CD14-positive monocyte (primary cell): ENCODE data around the gene ZNF385C. TPM values are rescaled to one million over a fixed set of nuclear protein-coding genes. Genes with fewer than 3 reads are reported as not detected.

Source experiments
- DNase-seq, 3 donors: peaks; one replicate each; pipeline ENCODE4 v3.0.0-alpha.2; 2011 to 2022
- H2AFZ ChIP-seq: 2 replicates; pipeline ENCODE4 v1.6.0; 2012; ENCODE audit warnings: mild to moderate bottlenecking, low read depth, low read length, inconsistent platforms; ENCODE audit not compliant: insufficient read depth, poor library complexity, severe bottlenecking
- H3K27ac ChIP-seq, 2 donors: 1 replicate in 1 of 2; 2 replicates in 1 of 2; pipeline ENCODE4 v1.5.1; 2012 to 2013; ENCODE audit warnings: low read length in 2 of 2, control low read depth in 1 of 2, inconsistent platforms in 1 of 2, low read depth in 1 of 2, mild to moderate bottlenecking in 1 of 2
- H3K27me3 ChIP-seq, 2 donors: one replicate each; pipeline versions ENCODE4 v1.6.0 to v1.6.1; 2011 to 2013; ENCODE audit warnings: low read length in 2 of 2; ENCODE audit not compliant: control insufficient read depth in 2 of 2, insufficient read depth in 2 of 2
- H3K36me3 ChIP-seq, 2 donors: replicated peaks in 1 of 2; 1 replicate in 1 of 2; 2 replicates in 1 of 2; pipeline versions ENCODE4 v1.5.1 to v1.6.1; 2012 to 2013; ENCODE audit warnings: low read length in 2 of 2, control low read depth in 1 of 2, inconsistent platforms in 1 of 2, mild to moderate bottlenecking in 1 of 2; ENCODE audit not compliant: insufficient read depth in 2 of 2, control insufficient read depth in 1 of 2
- H3K4me1 ChIP-seq, 2 donors: 1 replicate in 1 of 2; 2 replicates in 1 of 2; pipeline versions ENCODE4 v1.5.1 to v1.6.1; 2012 to 2013; ENCODE audit warnings: low read length in 2 of 2, control low read depth in 1 of 2, inconsistent platforms in 1 of 2, mild to moderate bottlenecking in 1 of 2, moderate library complexity in 1 of 2; ENCODE audit not compliant: insufficient read depth in 2 of 2, control insufficient read depth in 1 of 2
- H3K4me2 ChIP-seq: replicated peaks from 2 replicates; pipeline ENCODE3; 2012; ENCODE audit warnings: low read length, moderate library complexity, mild to moderate bottlenecking; ENCODE audit not compliant: poor library complexity, severe bottlenecking; ENCODE audit errors: extremely low read depth
- H3K4me3 ChIP-seq, 3 experiments: fragments of 200-600 bp in 1 of 3; sonication (generic) in 1 of 3; replicated peaks in 1 of 3; 1 replicate in 2 of 3; 2 replicates in 1 of 3; pipeline ENCODE4 v1.5.1; 2011 to 2013; ENCODE audit warnings: low read length in 3 of 3, mild to moderate bottlenecking in 3 of 3, control low read depth in 2 of 3, low read depth in 2 of 3, inconsistent platforms in 1 of 3, moderate library complexity in 1 of 3
- H3K79me2 ChIP-seq: 2 replicates; pipeline ENCODE4 v1.6.0; 2012; ENCODE audit warnings: mild to moderate bottlenecking, control low read depth, inconsistent platforms, low read length, moderate library complexity; ENCODE audit not compliant: insufficient read depth
- H3K9ac ChIP-seq: 2 replicates; pipeline ENCODE4 v1.6.0; 2017; ENCODE audit warnings: low read length, mild to moderate bottlenecking; ENCODE audit not compliant: insufficient read depth, poor library complexity, severe bottlenecking
- H3K9me3 ChIP-seq, 2 donors: replicated peaks in 1 of 2; 1 replicate in 1 of 2; 2 replicates in 1 of 2; pipeline versions ENCODE4 v1.5.1 to v1.6.1; 2012 to 2013; ENCODE audit warnings: low read length in 2 of 2, control low read depth in 1 of 2; ENCODE audit not compliant: control insufficient read depth in 1 of 2, insufficient read depth in 1 of 2
- H4K20me1 ChIP-seq: 2 replicates; pipeline ENCODE4 v1.6.0; 2012; ENCODE audit warnings: mild to moderate bottlenecking, low read length, control low read depth, moderate library complexity; ENCODE audit not compliant: insufficient read depth
- H3K27ac Mint-ChIP-seq, 7 donors: one replicate each; pipeline ENCODE4 v1.8.0; 2020; ENCODE audit warnings: mild to moderate bottlenecking in 7 of 7, mixed read lengths in 7 of 7, moderate library complexity in 6 of 7, inconsistent platforms in 2 of 7
- H3K27me3 Mint-ChIP-seq, 3 donors: one replicate each; pipeline ENCODE4 v1.8.0; 2021 to 2022; ENCODE audit warnings: low read depth in 3 of 3, mild to moderate bottlenecking in 3 of 3, mixed read lengths in 3 of 3, moderate library complexity in 3 of 3, inconsistent platforms in 1 of 3
- H3K36me3 Mint-ChIP-seq, 2 donors: one replicate each; pipeline ENCODE4 v1.8.0; 2020; ENCODE audit warnings: mixed read lengths in 2 of 2, inconsistent platforms in 1 of 2, mild to moderate bottlenecking in 1 of 2
- H3K4me1 Mint-ChIP-seq: one replicate; pipeline ENCODE4 v1.8.0; 2020; ENCODE audit warnings: mild to moderate bottlenecking, mixed read lengths
- H3K4me3 Mint-ChIP-seq, 2 donors: one replicate each; pipeline ENCODE4 v1.8.0; 2020; ENCODE audit warnings: mild to moderate bottlenecking in 2 of 2, mixed read lengths in 2 of 2, moderate library complexity in 1 of 2
- H3K9me3 Mint-ChIP-seq, 7 donors: one replicate each; pipeline ENCODE4 v1.8.0; 2020 to 2022; ENCODE audit warnings: mixed read lengths in 7 of 7, mild to moderate bottlenecking in 6 of 7, moderate library complexity in 6 of 7, inconsistent platforms in 2 of 7
- WGBS: methylation state at CpG from one replicate; pipeline ENCODE4 v1.1.5; 2013; ENCODE audit warnings: missing lambda C conversion rate; ENCODE audit not compliant: insufficient coverage; 5-methylcytosine and 5-hydroxymethylcytosine counted together
- intact Hi-C, 2 donors: fragments of 100-400 bp; cut with micrococcal nuclease; formaldehyde crosslinking; loops; one replicate each; pipeline versions ENCODE4 v1.15.0 to v1.15.1; 2023
- polyA plus RNA-seq, 3 donors: library from polyadenylated mRNA; depleted of rRNA in 1 of 3; unstranded in 2 of 3; stranded (reverse) in 1 of 3; fragments of 300-500 nt in 2 of 3; fragments of >200 nt in 1 of 3; fragmentation: Illumina TruSeq in 2 of 3; gene quantifications; 1 replicate in 2 of 3; 2 replicates in 1 of 3; pipeline ENCODE4 v1.2.3, GENCODE V29; 2012 to 2021
- TF ChIP-seq, protein P1 (sequence below): fragments of 200-600 bp; IDR thresholded peaks from one replicate; pipeline ENCODE4 v1.8.0; 2022; ENCODE audit warnings: antibody characterized with exemption, mild to moderate bottlenecking

ZNF385C gene
- polyA plus RNA-seq, 3 donors: 0.09 to 0.55 TPM; not detected in 1

DNA sequence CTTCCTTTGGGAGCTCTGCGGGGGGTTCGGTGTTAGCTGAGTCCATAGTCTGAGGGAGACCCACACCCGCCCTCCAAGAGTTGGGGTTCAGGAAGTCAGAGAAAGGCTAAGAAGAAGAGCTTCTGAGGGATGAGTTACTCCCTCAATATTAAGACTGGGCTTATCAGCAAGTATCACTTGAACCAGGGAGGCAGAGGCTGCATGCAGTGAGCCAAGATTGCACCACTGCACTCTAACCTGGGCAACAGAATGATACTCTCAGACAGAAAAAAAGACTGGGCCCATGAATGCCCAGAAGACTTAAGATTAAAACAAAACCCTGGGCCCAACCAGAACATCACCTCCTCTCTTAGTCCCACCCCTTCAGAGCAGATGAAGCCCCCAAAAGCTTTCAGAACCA lies 72.3 kb downstream of the ZNF385C start:
- no peak overlapping the region for H3K4me3 ChIP-seq
- intact Hi-C loops: loop anchor here (2.0 to 10.0 kb wide), 5 partner anchors 36 to 159 kb away; partner anchors contain the start of genes HCRT (in 1 of the 2) and KCNH4 (in 1 of the 2)
- no peak overlapping the region for H2AFZ ChIP-seq
- H3K4me1 Mint-ChIP-seq: peaks cover 68% of the 10 kb centered on the region
- peaks cover 65 to 75% of the 10 kb centered on the region in 2 donors for H3K4me1 ChIP-seq
- no CpG with 5 or more reads among the region's 3 CpGs for WGBS
- H3K27me3 Mint-ChIP-seq: peaks cover 0 to 4% (median 4%) of the 10 kb centered on the region in 3 donors
- TF ChIP-seq, protein P1, sequence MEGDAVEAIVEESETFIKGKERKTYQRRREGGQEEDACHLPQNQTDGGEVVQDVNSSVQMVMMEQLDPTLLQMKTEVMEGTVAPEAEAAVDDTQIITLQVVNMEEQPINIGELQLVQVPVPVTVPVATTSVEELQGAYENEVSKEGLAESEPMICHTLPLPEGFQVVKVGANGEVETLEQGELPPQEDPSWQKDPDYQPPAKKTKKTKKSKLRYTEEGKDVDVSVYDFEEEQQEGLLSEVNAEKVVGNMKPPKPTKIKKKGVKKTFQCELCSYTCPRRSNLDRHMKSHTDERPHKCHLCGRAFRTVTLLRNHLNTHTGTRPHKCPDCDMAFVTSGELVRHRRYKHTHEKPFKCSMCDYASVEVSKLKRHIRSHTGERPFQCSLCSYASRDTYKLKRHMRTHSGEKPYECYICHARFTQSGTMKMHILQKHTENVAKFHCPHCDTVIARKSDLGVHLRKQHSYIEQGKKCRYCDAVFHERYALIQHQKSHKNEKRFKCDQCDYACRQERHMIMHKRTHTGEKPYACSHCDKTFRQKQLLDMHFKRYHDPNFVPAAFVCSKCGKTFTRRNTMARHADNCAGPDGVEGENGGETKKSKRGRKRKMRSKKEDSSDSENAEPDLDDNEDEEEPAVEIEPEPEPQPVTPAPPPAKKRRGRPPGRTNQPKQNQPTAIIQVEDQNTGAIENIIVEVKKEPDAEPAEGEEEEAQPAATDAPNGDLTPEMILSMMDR: no peak
- H3K4me3 Mint-ChIP-seq: peak overlapping the region in 1 of 2 donors; percentile 9
- H3K9me3 ChIP-seq: no peaks in the 10 kb centered on the region
- no peak overlapping the region for H3K9ac ChIP-seq
- H3K27ac ChIP-seq: peak overlapping the region; percentile 89 to 96
- no peak for DNase-seq
- peaks cover 0 to 6% (median 0%) of the 10 kb centered on the region in 7 donors for H3K9me3 Mint-ChIP-seq
- H4K20me1 ChIP-seq: no peaks in the 10 kb centered on the region
- no peak overlapping the region for H3K4me2 ChIP-seq
- H3K27ac Mint-ChIP-seq: peak overlapping the region in 6 of 7 donors; percentile 72 to 99 (median 97)
- peaks cover 27 to 36% of the 10 kb centered on the region in 2 donors for H3K36me3 Mint-ChIP-seq
- no peaks in the 10 kb centered on the region for H3K27me3 ChIP-seq
- peaks cover 25% of the 10 kb centered on the region for H3K79me2 ChIP-seq
- H3K36me3 ChIP-seq: peaks cover 12 to 21% of the 10 kb centered on the region in 2 donors

DNA sequence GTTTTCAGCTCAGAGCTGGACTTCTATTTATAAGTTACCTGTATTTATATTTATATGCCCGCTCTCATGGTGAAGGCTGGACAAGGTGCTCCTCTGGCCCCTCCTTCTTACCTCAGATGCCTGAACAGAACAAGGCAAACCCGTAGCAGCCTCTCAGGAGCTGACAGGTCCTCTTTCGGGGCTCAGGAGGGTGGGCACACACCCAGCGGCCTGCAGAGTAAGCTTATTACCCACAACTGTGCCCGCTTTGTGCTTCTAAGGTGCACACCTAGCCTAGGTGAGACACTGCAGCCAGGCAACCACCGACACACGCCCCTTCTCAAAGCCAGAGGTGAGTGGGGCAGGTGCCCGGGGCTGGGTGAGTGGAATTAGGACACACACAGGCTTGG lies 73.1 kb downstream of the ZNF385C start:
- Histone ChIP-seq H3K9ac (peak overlapping the region; percentile 63), H3K4me1 (peaks cover 72 to 83% of the 10 kb centered on the region in 2 donors), H2AFZ (peak overlapping the region; percentile 44), H3K27ac (peak overlapping the region; percentile 89 to 96), H3K4me2 (peak overlapping the region; percentile 50), H3K36me3 (peaks cover 12 to 21% of the 10 kb centered on the region in 2 donors), H3K79me2 (peaks cover 33% of the 10 kb centered on the region), H3K9me3 (no peaks in the 10 kb centered on the region), H4K20me1 (no peaks in the 10 kb centered on the region), H3K4me3 (peak overlapping the region in 1 of 3 experiments; percentile 62), H3K27me3 (no peaks in the 10 kb centered on the region)
- Mint-ChIP-seq H3K36me3 (peaks cover 27 to 36% of the 10 kb centered on the region in 2 donors), H3K9me3 (peaks cover 0 to 6% (median 0%) of the 10 kb centered on the region in 7 donors), H3K4me3 (peak overlapping the region; percentile 15 to 58), H3K27me3 (peaks cover 0 to 4% (median 2%) of the 10 kb centered on the region in 3 donors), H3K4me1 (peaks cover 75% of the 10 kb centered on the region), H3K27ac (peak overlapping the region; percentile 93 to 99 (median 98))
- WGBS: 64% methylated on average over 4 of the region's 8 CpGs
- intact Hi-C loops: loop anchor here (2.0 to 10.0 kb wide), 5 partner anchors 37 to 160 kb away; partner anchors contain the start of genes HCRT (in 1 of the 2) and KCNH4 (in 1 of the 2)
- DNase-seq: no peak
- TF ChIP-seq, protein P1: peak; percentile 27
